SH-SY5Y (cell line): ENCODE results near the gene AMMECR1.

Source experiments
- GATA2 ChIP-seq: IDR thresholded peaks from 2 replicates; pipeline ENCODE4 v1.6.1; 2011; ENCODE audit warnings: mild to moderate bottlenecking, low read depth, low read length
- GATA3 ChIP-seq: IDR thresholded peaks from 2 replicates; pipeline ENCODE4 v1.6.1; 2011; ENCODE audit warnings: low read depth, mild to moderate bottlenecking, low read length, moderate library complexity

DNA sequence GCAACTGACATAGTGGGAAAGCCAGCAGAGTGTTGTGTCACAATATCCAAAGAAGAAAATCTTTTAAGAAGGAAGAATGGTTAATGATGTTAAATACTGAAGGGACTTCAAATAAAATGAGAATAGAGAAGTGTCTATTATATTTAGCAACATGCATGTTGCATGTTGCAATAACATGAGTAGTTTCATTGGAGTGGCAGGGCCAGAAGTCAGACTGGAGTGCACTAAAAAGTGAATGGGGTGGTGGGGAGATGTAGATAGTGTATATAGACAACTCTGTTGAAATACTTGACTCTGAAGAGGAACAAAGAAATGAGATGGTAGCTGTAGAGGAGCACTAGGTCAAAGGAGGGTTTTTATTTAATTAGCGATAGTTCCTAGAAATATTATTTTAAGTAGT is 9.5 kb upstream of the AMMECR1 start:
- no peak for TF ChIP-seq GATA3
- TF ChIP-seq GATA2, result no peak
